GM12892 (cell line): Measurements from ENCODE around the gene LRRC45.

Experiments
- POLR2A ChIP-seq: IDR thresholded peaks from 2 replicates; pipeline ENCODE4 v1.6.1; 2011; ENCODE audit warnings: low read depth, low read length, control low read depth
- POLR2AphosphoS5 ChIP-seq: IDR thresholded peaks from 2 replicates; pipeline ENCODE4 v1.6.1; 2011; ENCODE audit warnings: low read depth, low read length, control low read depth
- TAF1 ChIP-seq: IDR thresholded peaks from 2 replicates; pipeline ENCODE4 v1.6.1; 2011; ENCODE audit warnings: low read depth, mild to moderate bottlenecking, control low read depth, low read length, borderline replicate concordance

- TF ChIP-seq POLR2A (no peak), TAF1 (no peak), POLR2AphosphoS5 (no peak)
These were observed 2.5 kb upstream of the LRRC45 start for GRCh38 chr17:82020572-82021106.
